ENCODE results near the gene ANKRD9.

The ANKRD9 gene

DNA sequence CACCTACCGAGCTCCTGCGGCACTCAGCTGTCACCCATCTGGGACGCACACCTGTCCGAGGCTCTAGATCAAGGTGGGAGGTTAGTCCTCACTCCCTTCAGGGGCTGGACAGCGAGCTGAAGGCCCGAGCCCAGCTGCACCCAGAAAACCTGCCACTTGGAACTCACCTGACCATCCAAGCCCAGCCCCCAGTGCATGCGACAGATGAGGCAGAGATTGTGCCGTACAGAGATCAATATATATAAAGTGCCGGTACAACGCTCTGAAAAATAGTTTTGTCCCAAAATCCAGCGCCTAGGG lies 3.0 kb downstream of the ANKRD9 start:
- no peaks in the 10 kb centered on the region for H4K20me1 ChIP-seq (ENCODE audit: insufficient read depth)
- H3K27me3 ChIP-seq (ENCODE audit: insufficient read depth, low read depth): no peaks in the 10 kb centered on the region
- H3K4me2 ChIP-seq: no peak overlapping the region
- H3K9ac ChIP-seq: no peak overlapping the region
- H3K4me3 ChIP-seq (IDR thresholded peaks at IDR 0.05; ENCODE audit: insufficient read depth, low read depth, low read length): no peak overlapping the region
- peaks cover 12% of the 10 kb centered on the region for H3K4me1 ChIP-seq (ENCODE audit: low read depth, poor library complexity, severe bottlenecking)
- no peaks in the 10 kb centered on the region for H3K79me2 ChIP-seq (ENCODE audit: insufficient read depth, low read depth)
- no peak overlapping the region for H3K27ac ChIP-seq
- no peaks in the 10 kb centered on the region for H3K36me3 ChIP-seq (ENCODE audit: insufficient read depth)
- TF ChIP-seq, protein P1, sequence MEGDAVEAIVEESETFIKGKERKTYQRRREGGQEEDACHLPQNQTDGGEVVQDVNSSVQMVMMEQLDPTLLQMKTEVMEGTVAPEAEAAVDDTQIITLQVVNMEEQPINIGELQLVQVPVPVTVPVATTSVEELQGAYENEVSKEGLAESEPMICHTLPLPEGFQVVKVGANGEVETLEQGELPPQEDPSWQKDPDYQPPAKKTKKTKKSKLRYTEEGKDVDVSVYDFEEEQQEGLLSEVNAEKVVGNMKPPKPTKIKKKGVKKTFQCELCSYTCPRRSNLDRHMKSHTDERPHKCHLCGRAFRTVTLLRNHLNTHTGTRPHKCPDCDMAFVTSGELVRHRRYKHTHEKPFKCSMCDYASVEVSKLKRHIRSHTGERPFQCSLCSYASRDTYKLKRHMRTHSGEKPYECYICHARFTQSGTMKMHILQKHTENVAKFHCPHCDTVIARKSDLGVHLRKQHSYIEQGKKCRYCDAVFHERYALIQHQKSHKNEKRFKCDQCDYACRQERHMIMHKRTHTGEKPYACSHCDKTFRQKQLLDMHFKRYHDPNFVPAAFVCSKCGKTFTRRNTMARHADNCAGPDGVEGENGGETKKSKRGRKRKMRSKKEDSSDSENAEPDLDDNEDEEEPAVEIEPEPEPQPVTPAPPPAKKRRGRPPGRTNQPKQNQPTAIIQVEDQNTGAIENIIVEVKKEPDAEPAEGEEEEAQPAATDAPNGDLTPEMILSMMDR (conservative IDR thresholded peaks at IDR 0.05; ENCODE audit: low read depth, low read length): no peak
- H2AFZ ChIP-seq (ENCODE audit: low read depth): no peak overlapping the region

DNA sequence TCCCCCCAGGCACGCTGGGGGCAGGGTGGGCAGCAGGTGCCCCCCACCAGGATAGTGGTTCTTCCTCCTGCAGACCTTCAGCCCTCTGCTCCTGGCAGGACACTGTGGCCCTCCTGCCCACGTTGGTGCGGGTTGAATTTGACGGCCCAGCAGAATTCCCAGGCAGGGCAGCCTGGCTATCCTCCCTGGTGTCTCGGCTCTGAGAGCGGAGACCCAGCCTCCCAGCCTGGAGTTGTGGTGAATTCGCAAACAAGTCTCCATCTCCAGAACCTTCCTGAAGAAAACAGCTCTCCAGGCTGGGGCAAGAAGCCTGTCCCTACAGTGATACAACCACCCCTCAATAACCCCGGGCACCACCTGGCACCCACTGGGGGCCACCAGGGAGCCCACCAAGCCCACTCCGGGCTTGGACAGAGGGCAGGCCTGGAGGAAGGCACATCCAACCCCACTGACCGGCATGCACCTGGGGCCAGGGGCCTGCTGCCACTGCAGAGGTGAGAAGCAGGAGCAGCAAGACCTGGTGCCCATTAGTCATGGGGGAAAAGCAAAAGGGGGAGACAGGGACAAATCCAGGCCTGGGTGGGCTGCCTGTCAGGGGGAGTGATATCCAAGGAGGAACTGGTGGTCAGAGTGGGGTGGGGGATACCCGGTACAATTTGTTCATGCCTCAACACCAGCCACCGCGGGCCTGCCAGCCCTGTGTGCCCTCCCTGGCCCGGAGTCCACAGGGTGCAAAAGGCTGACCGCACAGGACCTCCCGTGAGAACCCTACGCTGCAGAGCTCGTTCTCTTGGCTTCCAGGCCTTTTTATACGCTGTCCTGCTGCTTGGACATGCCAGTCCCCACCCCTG lies 3.6 kb downstream of the ANKRD9 start:
- Histone ChIP-seq H3K4me2 (no peak overlapping the region), H3K36me3 (ENCODE audit: insufficient read depth) (no peaks in the 10 kb centered on the region), H3K27me3 (ENCODE audit: insufficient read depth, low read depth) (no peaks in the 10 kb centered on the region), H3K4me3 (IDR thresholded peaks at IDR 0.05; ENCODE audit: insufficient read depth, low read depth, low read length) (no peak overlapping the region), H3K79me2 (ENCODE audit: insufficient read depth, low read depth) (no peaks in the 10 kb centered on the region), H3K4me1 (ENCODE audit: low read depth, poor library complexity, severe bottlenecking) (peaks cover 7% of the 10 kb centered on the region), H2AFZ (ENCODE audit: low read depth) (no peak overlapping the region), H3K9ac (no peak overlapping the region), H4K20me1 (ENCODE audit: insufficient read depth) (no peaks in the 10 kb centered on the region), H3K27ac (no peak overlapping the region)
- TF ChIP-seq, protein P1 (conservative IDR thresholded peaks at IDR 0.05; ENCODE audit: low read depth, low read length): no peak

DNA sequence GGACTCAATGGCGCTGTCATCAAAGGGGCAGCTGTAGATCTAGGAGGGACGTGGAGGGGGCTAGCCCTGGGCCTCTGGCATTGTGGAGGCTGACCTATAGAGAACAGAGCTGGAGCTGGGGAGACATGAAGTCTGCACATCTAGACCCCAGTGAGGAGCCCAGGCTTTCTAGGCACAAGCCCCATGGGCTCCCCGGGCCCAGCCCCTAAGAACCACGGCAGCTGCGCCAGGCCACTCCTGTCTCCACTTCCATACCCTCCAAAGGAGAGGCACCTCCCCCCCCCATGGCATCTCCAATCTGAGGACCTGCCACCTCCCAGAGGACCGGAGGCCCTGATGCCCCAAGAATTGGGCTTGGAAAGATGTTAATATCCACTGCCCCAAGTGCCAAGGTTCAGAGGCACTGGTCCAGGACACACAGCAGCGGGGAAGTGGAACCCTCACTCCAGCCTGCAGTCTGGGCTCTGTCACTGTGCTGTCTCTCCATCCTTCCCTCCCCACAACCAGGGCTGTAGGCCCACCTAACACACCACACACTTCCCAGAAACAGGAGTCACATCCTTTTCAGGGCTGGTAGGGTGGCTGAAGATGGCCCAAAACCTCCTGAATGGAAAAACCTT lies 4.5 kb downstream of the ANKRD9 start:
- TF ChIP-seq, protein P1 (conservative IDR thresholded peaks at IDR 0.05; ENCODE audit: low read depth, low read length): no peak
- Histone ChIP-seq H3K4me1 (ENCODE audit: low read depth, poor library complexity, severe bottlenecking) (no peaks in the 10 kb centered on the region), H3K4me2 (no peak overlapping the region), H3K36me3 (ENCODE audit: insufficient read depth) (no peaks in the 10 kb centered on the region), H3K4me3 (IDR thresholded peaks at IDR 0.05; ENCODE audit: insufficient read depth, low read depth, low read length) (no peak overlapping the region), H3K79me2 (ENCODE audit: insufficient read depth, low read depth) (no peaks in the 10 kb centered on the region), H3K27me3 (ENCODE audit: insufficient read depth, low read depth) (no peaks in the 10 kb centered on the region), H3K27ac (no peak overlapping the region), H3K9ac (no peak overlapping the region), H2AFZ (ENCODE audit: low read depth) (no peak overlapping the region), H4K20me1 (ENCODE audit: insufficient read depth) (no peaks in the 10 kb centered on the region)

DNA sequence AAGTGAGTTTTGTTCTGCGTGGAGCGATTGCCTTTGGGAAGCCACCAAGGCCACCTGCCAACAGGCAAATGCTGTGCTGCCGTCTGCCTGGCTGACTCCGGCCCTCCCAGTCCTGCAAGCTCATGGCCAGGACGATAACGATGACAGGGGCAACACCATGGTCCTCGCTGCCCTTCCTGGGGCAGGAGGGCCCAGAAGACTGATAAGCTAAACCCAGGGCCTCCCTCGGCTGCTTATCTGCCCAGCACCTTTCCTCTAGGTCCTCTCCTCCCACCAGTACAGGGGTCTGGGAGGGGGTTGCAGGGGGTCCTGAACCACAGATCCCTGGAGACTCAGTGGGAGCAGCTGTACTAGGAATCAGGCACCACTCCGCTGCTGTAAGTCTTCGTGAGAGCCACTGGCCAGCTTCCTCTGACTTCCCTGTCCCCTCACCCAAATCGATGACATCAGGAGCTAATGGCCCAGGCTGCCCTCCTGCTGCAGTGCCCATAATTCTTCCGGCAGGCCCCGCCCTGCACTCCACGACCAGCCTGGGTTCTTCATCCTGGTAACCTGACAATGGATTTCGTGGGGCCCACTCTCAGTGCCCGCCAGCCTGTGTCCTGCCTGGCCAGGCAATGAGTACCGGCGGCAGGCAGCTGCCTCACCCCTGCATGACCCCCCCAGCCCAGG lies 5.1 kb downstream of the ANKRD9 start:
- Histone ChIP-seq H3K27ac (no peak overlapping the region), H2AFZ (ENCODE audit: low read depth) (no peak overlapping the region), H3K79me2 (ENCODE audit: insufficient read depth, low read depth) (no peaks in the 10 kb centered on the region), H3K27me3 (ENCODE audit: insufficient read depth, low read depth) (no peaks in the 10 kb centered on the region), H3K9ac (no peak overlapping the region), H3K4me2 (no peak overlapping the region), H3K4me1 (ENCODE audit: low read depth, poor library complexity, severe bottlenecking) (no peaks in the 10 kb centered on the region), H3K36me3 (ENCODE audit: insufficient read depth) (no peaks in the 10 kb centered on the region), H4K20me1 (ENCODE audit: insufficient read depth) (no peaks in the 10 kb centered on the region), H3K4me3 (IDR thresholded peaks at IDR 0.05; ENCODE audit: insufficient read depth, low read depth, low read length) (no peak overlapping the region)
- TF ChIP-seq, protein P1 (conservative IDR thresholded peaks at IDR 0.05; ENCODE audit: low read depth, low read length): no peak
